Caki2 (cell line): ENCODE data around the gene DGKQ. TPM values are rescaled to one million over a fixed set of nuclear protein-coding genes. Genes with fewer than 3 reads are reported as not detected.
"Not testable (repeated sequence)": the region's sequence is repeated elsewhere in the genome, so short reads cannot be mapped to it uniquely, and the experiment has no call there.

Experiments
- DNase-seq: peaks from one replicate; pipeline ENCODE4 v3.0.0-alpha.2; 2015; ENCODE audit warnings: low read depth
- in situ Hi-C: cut with HindIII; loops from 2 replicates; pipeline ENCODE4 v1.10.0; 2016; ENCODE audit warnings: low sequenced_read_pairs, low pct_unique_long_range_greater_than_20kb, mixed read lengths
- total RNA-seq: library from RNA; depleted of rRNA; stranded (reverse); fragments of >200 nt; shearing (Covaris generic); gene quantifications from 2 replicates; pipeline ENCODE4 v1.2.3, GENCODE V29; 2014; ENCODE audit warnings: low replicate concordance

DGKQ gene
- total RNA-seq, 1 experiment from 2014 or later: 8.5 TPM

DNA sequence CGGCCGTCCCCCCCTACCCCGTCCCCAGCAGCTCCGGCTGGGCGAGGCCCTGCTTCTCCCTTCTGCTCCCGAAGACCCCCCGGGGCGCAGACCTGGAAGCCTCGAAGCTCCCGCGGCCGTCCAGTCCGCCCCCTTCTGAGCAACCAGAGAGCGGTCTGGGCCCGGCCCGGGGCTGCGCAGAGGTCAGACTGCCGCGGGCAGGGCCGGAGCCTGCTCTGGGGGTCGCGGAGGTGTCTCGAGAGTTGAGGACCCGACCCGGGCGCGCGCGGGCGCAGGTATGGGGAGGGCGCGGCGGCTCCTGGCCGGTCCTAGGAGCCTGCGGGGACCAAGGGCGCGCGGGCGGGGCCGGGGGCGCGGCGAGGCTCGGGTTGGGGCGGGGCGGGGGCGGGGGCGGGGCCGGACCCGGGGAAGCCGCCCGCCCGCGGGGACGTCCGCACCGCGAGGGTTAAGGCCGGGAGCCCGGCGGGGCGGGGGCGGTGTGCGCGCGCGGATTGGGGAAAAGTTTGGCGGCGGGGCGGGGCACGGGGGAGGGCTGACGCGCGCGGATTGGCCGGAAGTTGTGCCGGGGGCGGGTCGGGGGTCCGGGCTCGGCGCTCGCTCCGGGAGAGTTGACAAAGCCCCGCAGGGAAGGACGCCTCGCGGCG is 37.8 kb upstream of the DGKQ start, which contains the start of gene FGFRL1:
TSS of gene FGFRL1 (plus strand) at position 605 of the 644 bp plus-strand sequence. CDS start 860 bp downstream, outside the sequence.
- in situ Hi-C loops: no loop called here
- DNase-seq: peak; percentile 71

DNA sequence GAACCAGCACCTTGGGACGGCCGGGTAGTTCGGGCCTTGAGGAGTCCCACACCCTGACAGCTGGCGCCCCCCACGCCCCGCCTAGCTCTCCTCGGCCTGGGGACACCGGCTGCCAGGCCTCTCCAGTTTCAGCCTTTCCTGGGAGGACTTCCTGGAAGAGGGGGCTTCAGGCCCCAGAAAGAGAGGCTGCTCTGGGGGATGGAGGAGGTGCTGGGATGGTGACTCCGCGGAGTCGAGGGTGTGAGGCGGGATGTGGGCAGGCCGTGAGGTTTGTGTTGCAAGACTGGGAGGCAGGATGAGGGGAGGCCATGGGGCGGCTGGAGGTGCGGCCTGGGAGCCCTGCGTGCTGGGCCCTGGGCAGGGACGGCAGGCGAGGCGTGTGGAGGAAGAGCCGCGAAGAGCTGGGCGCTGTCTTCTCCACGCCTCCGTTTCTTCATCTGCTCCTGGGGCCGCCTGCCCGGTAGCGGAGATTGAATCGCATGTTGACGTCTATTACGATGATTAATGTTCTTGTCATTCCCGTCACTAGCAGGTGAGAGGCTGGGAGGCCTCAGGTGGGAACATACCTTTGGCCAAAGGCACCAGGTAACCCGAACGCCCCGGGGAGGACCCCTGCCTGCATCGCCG is 37.1 kb upstream of the DGKQ start:
- DNase-seq: peak; percentile 63
- in situ Hi-C loops: no loop called here

DNA sequence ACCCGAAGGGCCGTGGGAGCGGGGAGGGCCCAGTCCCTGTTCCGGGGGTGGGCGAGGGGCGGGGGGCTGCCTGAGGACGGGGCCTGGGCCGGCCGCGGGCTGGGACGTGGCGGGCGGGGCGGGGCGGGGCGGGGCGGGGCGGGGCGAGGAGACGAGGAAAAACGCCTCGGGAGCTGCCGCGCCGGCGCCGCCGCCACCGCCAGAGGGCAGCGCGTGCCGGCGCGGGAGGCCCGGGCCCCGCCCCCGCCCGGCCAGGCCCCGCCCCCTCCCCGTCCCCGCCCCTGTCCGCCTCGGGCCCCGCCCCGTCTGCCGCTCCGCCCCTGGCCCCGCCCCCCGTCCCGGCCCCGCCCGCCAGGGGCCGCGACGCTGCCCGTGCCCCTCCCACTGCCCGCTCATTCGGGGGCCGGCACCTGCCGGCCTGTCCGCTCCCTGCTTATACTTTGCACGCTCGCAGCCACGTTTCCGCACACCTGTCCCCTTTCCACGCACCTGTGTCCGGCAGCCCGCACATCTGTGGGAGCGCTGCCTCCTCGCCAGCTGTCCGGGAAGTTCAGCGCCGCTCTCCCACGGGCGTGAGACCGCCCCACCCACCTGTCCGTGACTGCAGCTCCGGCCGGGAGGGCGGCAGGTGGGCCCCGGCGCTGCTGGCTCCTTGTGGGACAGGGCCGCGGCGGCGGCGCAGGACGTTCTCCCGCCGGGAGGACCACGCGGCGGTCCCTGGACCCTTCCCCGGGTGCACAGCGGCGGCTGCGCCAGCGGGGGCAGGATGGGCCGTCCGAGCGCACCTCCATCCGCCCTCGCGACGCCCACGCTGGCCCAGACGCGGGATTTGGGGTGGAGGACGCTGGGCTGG is 36.4 kb upstream of the DGKQ start:
- DNase-seq: peak; percentile 60
- in situ Hi-C loops: no loop called here

DNA sequence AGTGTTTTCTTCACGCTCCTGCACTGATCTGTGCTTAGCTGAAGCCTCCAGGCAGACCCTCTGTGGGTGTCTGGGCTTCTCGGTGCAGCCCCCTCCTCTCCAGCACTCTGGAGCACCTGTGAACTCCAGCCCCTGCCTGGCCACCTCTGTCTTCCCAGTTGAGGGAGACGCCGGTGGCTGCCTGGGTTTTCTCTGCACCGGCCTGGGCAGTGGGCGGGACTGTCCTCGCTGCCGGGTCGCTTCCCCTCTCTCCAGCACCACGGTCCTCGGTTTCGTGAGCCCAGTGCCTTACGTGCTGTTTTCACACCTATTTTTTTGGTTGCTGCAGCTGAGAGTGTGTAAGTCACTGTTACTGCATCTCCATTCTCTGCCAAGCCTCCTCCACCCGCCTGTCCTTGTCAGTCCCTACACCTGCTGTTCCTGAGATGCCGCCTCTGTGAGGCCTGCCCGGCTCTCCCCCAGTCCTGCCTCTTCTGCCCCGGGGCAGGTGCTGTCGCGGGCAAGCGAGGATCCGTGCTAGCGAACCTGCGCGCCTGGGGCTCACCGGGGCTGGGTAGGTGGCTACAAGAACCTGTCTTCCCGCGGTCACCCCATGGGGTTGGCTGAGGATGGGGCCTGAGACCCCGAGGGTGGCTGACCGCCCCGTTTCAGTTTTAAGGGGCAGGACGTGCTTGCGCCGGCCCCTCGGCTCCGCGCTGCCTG is 35.6 kb upstream of the DGKQ start:
- no peak for DNase-seq
- in situ Hi-C loops: no loop called here

DNA sequence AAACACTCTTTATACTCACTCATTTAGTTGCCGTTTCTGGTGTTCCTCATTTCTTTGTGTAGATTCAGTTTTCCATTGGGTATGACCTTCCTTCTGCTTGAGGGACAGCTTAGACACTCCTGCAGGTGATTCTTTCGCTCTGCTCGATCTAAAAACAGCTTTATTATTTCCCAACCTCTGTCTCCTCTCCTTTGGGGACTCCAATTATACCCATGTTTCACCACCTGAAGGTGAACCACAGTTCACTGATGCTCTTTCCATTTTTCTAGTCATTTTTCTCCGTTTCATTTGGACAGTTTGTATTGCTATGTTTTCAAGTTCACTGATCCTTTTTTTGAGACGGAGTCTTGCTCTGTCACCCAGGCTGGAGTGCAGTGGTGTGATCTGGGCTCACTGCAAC is 33.5 kb upstream of the DGKQ start:
- in situ Hi-C loops: no loop called here
- no peak for DNase-seq

DNA sequence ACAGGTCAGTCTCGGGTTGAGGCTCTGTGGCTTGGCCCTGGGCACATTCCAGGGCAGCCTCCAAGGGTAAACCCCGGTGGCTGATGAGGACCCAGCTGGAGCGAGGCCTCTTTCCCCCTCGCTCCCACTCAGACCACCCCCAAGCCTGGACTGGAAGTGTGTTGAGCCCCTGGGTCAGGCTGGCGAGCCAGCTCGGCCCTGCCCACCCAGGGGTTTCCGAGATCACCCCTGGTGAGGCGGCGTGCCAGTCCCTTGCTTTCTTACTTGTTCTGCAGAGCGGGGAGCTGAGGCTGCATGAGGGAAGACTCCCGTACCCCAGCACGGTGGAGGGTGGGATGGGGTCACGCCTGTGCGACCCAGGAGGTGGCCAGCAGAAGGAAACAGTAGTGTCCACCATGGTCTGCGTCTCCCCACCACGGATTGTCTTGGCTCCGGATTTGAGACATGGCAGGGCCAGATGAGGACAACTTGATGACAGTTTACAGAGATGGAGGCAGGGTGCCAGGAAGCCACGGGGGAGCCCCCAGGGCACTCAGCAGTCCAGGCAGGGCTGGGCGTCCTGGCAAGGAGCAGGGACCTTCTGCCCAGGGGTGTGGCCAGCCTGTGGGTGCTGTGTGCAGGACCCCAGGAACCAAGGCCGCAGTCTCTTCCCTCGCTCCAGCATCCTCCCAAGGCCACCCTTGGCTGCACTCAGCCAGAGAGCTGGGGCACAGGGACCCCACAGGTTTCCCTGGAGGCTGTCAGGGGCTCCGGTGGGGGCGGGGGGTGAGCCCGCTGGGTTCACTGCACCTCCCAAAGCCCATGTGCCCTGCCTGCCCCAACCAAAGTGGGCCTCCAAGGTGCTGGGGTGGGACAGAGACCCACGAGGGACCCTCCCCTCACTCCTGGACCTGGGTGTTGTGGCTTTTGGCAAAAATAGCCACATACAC is 31.5 kb upstream of the DGKQ start:
- no peak for DNase-seq
- in situ Hi-C loops: no loop called here

DNA sequence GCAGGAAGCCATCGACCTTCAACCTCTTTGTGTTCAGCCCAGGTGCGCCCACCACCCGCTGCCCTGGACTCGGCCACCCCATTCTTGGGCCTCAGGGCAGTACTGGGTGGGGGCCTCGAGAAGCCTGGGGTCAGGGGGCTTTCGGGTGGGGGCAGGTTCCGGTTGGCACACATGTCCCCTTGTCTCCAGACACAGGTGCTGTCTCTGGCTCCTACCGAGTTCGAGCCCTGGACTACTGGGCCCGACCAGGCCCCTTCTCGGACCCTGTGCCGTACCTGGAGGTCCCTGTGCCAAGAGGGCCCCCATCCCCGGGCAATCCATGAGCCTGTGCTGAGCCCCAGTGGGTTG is 30.7 kb upstream of the DGKQ start:
- DNase-seq: no peak
- in situ Hi-C loops: no loop called here

DNA sequence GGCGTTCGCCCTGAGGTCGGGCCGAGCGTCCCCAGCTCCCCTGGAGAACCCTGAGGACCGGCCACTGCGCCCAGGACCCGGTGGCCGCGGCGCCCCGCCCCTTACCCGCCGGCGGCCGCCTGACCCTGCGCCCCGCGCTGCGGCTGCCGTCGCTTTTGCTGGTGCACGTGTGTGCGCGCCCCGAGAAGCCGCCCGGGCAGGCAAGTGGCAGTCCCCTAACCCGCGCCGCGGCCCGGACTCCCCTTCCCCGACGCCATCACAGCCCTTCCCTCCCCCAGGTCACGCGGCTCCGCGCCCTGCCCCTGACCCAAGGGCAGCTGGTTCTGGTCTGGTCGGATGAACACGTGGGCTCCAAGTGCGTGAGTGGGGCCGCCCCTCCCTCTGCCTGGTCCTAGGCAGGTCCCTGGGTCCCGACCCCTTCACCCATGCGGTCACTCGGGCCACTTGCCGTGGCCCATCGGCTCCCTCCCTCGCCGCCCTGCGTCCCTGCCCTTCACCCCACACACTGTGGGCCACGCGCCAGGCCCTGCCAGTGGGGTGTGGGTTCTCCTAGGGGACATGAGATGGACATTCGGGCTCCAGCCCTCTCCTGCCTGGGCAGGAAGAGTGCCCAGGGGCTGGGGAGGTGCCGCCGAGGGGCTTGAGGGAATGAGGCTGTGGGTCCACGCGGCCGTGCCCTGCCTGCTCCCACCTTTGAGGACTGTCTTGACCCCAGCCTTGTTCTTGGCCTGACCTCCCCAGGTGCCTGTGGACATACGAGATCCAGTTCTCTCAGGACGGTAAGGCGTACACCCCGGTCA is 30.1 kb upstream of the DGKQ start:
- in situ Hi-C loops: no loop called here
- no peak for DNase-seq

DNA sequence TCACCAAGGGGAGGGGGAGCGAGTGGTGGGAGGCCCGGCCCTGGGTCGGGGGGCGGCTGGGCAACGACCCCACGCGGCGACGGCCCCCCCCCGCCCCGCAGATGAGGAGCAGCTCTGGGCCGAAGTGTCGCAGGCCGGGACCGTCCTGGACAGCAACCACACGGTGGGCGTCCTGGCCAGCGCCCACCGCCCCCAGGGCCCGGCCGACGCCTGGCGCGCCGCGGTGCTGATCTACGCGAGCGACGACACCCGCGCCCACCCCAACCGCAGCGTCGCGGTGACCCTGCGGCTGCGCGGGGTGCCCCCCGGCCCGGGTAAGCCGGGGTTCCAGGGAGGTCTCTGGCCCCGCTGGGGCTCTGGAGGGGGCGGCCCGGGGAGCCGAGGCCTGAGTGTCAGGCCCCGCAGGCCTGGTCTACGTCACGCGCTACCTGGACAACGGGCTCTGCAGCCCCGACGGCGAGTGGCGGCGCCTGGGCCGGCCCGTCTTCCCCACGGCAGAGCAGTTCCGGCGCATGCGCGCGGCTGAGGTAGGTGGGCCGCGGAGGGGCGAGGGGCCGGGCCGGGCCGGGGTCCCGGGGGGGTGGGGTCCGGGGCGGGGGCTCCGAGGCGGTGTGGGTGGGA is 29.4 kb upstream of the DGKQ start:
- DNase-seq: no peak
- in situ Hi-C loops: no loop called here

DNA sequence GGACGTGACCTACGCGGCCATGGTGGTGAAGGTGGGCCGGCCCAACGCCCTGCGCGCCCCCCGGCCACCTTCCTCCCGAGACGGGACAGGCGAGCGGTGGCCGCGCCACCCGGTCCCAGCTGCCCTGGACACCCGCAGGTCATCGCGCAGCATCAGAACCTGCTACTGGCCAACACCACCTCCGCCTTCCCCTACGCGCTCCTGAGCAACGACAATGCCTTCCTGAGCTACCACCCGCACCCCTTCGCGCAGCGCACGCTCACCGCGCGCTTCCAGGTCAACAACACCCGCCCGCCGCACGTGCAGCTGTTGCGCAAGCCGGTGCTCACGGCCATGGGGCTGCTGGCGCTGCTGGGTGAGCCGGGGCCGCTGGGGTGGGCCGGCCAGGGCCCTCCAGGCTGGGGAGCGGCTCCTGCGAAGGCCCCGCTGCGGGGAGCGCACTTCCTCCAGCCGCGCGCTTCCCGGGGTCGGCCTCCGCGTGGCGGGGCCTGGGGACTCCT is 28.8 kb upstream of the DGKQ start:
- no peak for DNase-seq
- in situ Hi-C loops: no loop called here

DNA sequence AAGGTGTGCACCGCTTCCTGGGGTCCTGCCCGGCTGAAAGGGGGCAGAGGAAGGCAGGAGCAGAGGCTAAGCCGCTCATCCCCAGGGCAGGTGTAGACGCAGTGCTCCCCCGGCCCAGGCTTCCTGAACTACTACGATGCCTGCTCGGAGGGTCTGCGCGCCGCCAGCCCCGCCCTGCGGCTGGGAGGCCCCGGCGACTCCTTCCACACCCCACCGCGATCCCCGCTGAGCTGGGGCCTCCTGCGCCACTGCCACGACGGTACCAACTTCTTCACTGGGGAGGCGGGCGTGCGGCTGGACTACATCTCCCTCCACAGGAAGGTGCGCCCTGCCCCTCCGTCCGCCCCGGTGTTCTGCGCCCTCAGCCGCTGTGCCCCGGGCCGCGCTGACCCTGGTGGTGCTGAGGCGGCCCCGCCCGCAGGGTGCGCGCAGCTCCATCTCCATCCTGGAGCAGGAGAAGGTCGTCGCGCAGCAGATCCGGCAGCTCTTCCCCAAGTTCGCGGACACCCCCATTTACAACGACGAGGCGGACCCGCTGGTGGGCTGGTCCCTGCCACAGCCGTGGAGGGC is 28.3 kb upstream of the DGKQ start:
- DNase-seq: no peak
- in situ Hi-C loops: no loop called here

DNA sequence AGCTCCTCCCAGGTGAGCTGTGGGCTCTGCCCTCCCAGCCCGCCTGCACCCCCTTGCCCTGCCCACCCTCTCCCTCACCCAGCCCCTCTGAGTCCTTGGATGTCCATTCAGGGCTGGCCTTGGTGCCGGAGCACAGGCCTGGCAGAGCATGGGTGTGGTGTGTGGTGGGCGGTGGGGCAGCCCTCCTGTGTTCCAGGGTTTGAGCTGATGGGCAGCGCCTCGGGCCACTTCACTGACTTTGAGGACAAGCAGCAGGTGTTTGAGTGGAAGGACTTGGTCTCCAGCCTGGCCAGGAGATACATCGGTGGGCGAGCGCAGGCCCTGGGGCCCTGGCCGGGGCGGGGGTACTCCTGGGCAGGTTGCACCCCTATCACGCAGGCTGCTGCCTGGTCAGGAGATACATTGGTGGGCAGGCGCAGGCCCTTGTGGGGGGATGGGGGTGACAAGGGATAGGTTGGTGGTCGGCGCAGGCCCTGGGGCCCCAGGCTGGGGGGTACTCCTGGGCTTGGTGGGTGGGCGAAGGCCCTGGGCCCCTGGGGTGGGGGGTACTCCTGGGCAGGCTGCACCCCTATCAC is 27.4 kb upstream of the DGKQ start:
- no peak for DNase-seq
- in situ Hi-C loops: no loop called here

DNA sequence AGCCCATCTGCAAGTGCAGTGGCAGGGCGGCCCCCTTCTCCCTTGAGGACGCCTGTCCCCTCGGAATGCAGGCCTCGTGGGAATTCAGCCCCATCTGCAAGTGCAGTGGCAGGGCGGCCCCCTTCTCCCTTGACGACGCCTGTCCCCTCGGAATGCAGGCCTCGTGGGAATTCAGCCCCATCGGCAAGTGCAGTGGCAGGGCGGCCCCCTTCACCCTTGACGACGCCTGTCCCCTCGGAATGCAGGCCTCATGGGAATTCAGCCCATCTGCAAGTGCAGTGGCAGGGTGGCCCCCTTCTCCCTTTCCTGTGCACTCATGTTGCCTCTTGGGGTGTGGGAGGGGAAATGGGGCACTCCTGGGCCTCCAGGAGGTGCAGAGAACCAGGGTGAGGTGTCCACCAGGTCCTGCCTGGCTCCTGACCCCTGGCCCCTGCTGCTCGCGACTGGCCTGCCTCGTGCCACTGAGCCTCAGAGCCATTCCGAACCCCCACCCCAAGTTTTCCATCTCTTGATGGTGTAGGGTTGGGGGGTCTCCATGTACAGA is 26.6 kb upstream of the DGKQ start:
- no peak for DNase-seq
- in situ Hi-C loops: no loop called here

DNA sequence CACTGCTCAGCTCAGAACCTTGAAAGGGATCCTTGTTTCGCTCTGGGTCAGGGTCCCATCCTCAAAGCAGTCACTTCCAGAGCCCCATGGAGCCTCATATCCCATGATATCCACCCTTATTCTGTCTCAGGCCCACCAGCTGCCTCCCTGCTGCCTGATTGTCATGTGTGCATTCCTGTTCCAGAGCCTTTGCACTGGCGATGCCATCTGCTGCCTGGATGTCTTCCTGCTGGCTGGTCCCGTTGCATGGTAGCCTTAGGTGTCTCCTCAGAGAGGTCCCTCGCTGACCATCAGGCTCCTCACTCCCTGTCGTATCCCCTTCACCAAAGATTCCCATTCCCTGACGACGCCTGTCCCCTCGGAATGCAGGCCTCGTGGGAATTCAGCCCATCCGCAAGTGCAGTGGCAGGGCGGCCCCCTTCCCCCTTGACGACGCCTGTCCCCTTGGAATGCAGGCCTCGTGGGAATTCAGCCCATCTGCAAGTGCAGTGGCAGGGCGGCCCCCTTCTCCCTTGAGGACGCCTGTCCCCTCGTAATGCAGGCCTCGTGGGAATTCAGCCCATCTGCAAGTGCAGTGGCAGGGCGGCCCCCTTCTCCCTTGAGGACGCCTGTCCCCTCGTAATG is 26.0 kb upstream of the DGKQ start:
- DNase-seq, in situ Hi-C loops: not testable (repeated sequence)

DNA sequence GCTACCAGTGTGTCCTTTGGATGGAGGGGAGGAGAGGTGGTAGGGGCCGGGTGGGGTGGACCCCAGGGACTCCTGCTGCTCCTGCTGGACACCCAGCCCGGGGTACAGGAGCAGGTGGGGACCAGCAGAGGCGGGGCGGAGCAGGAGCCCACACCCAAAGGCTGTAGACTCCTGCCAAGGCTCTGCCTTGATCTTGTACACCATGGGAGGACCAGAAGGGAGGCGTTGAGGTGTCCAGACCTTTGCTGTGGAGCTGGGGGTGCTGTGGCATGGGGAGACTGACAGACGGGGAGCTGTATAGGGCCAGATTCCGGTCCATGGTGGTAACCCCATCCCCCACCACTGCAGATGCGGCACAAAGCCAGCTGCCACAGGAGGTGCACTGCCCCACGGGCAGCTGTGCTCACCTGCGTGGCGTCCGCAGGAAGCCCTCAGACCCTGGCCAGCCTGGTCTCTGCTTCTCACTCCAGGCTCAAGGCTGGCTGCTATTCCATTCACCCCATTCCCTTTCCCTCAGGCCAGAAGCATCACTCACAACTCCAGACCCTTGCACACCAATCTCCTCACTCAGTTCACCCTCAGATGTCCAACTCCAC is 24.8 kb upstream of the DGKQ start:
- in situ Hi-C loops: no loop called here
- no peak for DNase-seq
